HG03103 (cell line): ENCODE measurements around the gene CAST.

Experiments
- ATAC-seq: cut with Tn5 transposase; IDR thresholded peaks from one replicate; pipeline ENCODE4 v1.9.1; 2021; ENCODE audit warnings: low read depth; ENCODE audit not compliant: unreplicated experiment

The CAST gene

GRCh38 chr5:96808868-96809558 is 146.8 kb downstream of the CAST start:
- ATAC-seq, result no peak

- ATAC-seq, result no peak
Observed at GRCh38 chr5:96809921-96810320, 147.7 kb downstream of the CAST start.

DNA sequence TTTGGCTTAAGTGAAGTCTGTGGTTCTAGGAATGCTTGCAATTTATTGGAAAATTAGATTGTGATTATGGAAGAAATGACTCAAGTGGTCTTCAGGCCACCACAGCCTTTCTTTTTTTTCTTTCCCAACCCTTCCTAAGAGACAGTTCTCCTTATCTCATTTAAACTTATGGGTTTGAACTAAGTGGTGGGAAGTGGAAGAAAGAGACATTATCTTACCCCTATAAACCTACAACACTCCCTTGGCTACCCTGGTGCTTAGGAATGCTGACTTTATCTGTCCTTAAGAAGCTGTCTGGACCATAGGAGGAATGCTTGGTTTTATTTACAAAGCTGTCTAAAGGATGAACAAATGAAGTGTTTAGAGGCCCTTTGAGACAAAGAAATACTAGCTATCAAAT is 150.7 kb downstream of the CAST start:
- no peak for ATAC-seq

- ATAC-seq, result no peak
Observed at GRCh38 chr5:96814041-96814440, 151.9 kb downstream of the CAST start.

DNA sequence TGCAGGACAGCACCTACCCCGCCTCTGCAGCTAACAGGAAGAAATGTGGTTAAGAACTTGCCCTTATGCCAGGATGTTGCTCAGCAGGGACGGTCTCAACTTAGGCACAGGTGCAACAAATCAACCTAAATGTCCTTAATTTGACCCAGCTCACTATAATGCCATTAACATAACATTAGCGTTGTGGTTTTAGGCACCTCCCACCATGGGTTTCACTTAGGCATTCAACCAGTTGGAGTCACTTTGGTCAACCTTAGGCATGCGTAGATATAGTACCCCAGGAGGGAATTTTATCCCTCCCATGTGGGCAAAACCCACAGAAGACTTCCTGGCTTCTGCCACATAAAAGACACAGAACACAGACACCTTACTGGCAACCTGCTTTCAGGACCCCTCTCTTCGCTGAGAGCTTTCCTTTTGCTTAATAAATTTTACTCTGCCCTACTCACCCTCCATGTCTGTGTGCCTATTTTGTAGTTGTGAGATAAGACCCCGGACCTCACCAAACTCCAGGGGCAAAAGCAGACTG is 154.3 kb downstream of the CAST start:
- ATAC-seq, result peak; percentile 65

GRCh38 chr5:96816991-96817390 is 154.8 kb downstream of the CAST start:
- ATAC-seq, result peak; percentile 37

- ATAC-seq, result no peak
Observed at GRCh38 chr5:96817506-96817905, 155.3 kb downstream of the CAST start.

DNA sequence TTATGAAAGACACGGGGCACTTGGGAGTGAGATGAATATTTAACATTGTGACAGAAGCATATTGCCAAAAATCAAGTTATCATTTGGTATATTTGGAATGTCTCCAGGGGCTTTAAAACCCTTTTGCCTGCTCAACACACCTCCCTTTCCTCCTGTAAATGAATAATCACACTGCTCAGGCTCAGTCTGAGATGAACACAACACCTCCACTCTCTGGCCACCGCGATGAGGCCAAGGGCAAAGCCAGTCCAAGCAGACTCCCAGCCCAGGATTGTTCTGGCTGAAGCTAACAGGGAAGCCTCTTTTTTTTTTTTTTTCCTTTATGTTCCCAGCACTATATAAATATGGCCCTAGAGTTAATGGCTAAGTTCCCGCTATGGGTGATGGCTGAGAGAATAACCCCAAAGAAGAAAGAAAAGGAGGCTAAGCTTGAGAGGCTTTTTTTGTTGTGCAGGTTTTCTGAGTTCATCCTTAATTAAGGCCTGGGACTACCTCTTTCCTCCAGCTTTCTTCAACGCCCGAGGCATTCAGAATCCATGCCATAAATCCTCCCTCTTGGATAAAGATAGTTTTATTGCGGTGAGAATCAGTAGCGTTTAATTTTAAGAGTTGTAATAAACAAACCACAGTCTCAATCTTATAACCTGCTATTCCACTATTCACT is 156.1 kb downstream of the CAST start:
- ATAC-seq, result no peak

DNA sequence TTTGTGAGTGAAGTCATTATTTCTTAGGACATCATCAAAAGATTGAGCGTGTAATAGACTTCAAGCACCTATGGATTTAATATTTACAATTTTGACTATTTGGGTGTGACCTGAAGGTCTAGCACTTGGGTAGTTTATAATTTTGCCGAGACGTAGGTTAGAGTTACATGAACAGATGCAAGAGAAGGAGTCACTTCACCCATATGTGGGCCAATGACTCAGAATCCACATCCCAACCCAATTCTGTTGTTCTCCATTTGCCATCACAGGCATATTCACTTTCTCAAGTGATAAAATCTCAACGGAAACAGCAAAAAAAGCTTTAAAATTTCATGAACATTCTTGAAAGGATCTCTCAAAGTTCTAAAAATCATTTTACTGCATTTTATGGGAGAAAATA is 157.6 kb downstream of the CAST start:
- no peak for ATAC-seq

GRCh38 chr5:96821260-96821916 is 159.2 kb downstream of the CAST start:
- no peak for ATAC-seq

DNA sequence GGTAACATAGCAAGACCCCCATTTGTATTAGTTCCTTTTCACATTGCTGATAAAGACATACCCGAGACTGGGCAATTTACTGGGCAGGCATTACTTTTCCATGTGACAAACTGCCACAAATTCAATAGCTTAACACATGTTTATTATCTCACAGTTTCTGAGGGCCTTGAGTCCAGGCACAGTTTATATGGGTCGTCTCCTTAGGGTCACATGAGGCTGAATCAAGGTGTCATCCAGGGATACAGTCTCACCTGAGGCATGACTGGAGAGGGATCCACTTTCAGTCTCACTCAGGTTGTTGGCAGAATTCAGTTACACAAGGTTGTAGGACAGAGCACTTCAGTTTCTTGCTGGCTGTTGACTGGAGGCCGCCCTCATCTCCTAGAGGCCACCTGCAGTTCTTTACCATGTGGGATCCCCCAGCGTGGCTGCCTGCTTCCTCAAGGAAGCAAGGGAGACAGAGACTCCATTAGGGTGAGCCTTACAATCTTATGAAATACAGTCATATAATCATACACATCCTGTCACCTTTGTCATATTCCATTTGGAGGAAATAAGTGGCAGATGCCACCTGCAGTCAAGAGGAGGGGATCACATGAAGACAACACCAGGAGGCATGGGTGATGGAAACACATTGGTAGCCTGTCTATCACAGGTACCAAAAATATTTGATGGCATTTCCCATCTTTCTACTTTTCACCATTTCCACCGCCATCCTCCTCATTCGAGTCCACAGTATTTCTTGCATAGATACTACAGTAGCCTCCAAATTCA is 160.7 kb downstream of the CAST start:
- no peak for ATAC-seq

DNA sequence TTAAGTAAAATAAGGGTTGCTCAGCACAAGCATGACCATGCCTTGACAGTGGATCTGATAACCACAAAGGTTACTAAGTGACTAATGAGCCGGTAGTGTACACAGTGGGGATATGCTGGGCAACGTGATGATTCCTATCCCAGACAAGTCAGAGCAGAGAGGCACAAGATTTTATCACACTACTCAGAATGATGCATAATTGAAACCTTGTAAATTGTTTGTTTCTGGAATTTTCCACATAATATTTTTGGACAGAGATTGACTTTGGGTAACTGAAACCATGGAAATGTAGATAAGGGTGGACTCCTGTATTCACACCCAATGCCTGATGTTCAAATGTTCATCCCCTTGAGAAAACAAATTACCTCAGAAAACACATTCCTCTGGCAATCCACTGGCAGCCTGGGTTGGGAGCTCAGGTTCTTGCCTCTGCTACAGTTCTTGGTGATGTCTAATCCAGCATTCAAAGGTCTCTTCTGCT is 161.8 kb downstream of the CAST start:
- ATAC-seq, result peak; percentile 71
